Ureter (tissue), 1 donor: ENCODE data around the gene SYS1. TPM values are rescaled to one million over a fixed set of nuclear protein-coding genes. Genes with fewer than 3 reads are reported as not detected.

Experiments
- DNase-seq: peaks from one replicate; pipeline ENCODE4 v3.0.0-alpha.2; 2020; ENCODE audit warnings: low spot score
- total RNA-seq: library from RNA; stranded (reverse); gene quantifications from one replicate; pipeline ENCODE4 v1.2.4, GENCODE V29; 2023
- donor health status: DM: yes; HTN: yes; CAD: no.

Gene SYS1
- total RNA-seq, 1 donor from 2014 or later, result 28.8 TPM

DNA sequence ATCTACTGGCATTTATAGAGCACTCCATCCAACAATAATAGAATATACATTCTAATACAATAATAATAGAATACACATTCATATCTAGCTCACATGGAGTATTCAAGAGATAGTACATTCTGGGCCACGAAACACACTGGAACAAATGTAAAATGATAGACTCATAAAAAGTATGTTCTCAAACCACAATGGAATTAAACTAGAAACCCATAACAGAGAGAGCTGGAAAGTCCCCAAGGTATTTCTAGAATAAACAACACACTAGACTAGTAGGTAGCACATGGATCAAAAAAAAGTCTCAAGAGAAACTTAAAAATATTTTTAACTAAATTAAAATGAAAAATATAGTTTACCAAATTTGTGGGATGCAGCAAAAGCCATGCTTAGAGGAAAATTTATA lies 24.3 kb downstream of the SYS1 start:
- no peak for DNase-seq

DNA sequence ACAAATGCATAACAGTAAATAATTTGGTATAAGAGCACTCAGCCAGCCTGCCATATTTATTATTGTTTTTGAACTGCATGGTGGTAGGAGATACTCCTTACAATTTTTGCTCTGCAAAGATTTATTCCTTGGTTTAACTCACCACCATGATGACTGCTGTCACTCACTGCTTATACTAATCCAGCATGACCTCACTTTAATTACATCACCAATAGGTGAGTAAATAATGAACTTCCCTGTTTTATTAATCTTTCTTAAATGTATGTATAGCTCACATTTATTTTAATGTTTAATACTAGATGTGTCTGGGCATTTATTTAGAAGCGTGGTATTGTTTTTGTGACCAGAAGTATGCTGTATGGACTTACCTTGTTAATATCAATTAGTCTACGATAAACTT lies 28.0 kb downstream of the SYS1 start:
- DNase-seq, result no peak

DNA sequence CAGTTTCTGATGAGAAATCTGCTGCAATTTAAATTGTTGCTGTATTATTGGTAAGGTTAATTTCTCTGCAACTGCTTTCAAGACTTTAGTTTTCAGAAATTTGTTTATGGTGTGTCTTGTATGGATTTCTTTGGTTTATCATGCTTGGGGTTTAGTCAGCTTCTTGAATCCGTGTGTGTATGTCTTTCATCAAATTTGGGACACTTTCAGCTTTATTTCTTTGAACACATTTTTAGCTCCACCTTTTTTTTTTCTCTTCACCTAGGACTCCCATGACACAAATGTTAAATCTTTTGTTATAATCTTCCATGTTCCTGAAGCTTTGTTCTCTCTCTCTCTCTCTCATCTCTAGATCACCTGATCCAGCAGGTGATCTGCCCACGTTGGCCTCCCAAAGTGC lies 28.6 kb downstream of the SYS1 start:
- no peak for DNase-seq

DNA sequence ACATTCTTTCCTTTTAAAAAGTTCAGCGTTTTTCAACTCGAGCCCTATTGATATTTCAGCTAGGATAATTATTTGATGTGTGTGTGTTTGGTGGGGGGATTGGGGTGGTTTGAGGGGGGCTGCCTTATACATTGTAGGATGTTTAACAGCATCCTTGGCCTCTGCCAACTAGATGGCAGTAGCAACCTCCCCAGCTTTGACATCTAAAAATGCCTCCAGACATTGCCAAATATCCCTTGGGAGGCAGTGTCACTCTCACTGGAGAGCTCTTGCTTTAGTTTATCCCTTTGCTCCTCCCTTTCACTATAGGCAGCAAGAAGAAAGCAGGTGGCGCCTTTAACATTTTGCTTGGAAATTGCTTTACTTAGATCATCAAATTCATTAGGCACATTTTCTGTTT lies 29.8 kb downstream of the SYS1 start:
- DNase-seq, result no peak

DNA sequence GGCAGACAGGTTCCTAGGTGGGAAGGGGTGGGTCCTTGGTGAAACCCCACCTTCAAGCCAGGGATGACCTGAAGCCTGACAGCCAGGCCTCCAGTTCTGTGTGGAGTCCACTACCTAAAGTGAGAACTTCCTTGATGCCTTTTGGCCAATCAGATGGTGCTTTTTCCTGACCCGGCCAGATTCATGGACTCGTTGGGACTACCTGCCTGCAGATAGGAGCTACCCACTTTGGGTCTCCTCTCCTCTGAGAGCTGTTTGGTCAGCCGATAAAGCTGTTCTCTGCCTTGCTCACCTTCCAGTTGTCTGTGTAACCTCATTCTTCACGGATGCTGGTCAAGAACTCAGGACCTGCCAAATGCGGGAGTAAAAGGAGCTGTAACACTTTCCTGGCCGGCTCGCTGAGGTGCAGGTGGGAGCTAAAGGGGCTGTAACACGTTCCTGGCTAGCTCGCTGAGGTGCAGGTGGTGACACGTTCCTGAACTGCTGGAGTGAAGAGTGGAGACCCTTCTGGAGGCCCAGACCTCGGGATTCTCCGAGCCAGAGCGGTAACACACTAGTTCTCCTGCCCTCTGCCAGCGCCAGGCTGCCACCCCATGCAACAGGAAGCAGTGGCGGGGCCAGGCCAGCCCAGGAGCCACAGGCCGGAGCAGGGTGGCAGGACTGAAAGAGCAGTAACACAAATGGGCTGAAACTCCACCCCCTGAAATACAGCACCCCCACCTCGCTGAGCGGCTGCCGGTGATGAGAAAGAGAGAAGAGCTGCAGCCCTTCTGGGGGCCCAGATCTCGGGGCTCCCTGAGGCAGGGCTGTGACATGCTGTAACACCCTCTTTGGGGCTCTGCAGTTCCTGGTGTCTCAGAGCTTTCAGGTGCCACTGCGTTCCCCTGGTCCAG lies 31.5 kb downstream of the SYS1 start:
- no peak for DNase-seq

DNA sequence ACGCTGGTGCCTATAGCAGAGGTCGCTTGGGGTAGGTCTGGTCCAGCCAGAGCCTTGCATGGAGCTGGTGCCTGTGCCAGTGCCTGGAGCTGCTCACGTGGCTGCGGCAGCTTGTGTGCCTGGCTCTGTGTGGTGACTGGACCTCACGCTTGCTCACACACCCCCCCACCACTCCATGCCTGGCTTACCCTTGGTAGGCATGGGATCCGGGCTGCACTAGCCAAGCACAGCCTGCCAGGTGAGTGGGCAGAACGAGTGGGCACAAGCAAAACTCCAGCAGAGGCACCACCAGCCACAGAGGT lies 32.1 kb downstream of the SYS1 start:
- no peak for DNase-seq

DNA sequence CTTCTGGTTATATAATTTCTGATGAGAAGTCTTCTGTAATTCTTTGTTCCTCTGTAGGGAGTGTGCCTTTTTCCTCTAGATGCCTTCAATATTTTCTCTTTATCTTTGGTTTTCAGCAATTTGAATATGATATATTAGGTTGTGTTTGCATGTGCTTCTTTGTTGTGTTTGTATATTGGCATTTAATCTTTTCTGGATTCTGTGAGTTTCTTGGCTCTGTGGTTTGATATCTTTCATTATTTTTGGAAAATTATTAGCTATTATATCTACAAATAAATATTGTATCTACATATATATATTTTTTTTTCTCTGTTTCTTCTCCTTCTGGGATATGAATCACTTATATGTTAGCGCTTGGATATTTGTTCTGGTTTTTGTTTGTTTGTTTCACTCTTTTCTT lies 36.1 kb downstream of the SYS1 start:
- no peak for DNase-seq

DNA sequence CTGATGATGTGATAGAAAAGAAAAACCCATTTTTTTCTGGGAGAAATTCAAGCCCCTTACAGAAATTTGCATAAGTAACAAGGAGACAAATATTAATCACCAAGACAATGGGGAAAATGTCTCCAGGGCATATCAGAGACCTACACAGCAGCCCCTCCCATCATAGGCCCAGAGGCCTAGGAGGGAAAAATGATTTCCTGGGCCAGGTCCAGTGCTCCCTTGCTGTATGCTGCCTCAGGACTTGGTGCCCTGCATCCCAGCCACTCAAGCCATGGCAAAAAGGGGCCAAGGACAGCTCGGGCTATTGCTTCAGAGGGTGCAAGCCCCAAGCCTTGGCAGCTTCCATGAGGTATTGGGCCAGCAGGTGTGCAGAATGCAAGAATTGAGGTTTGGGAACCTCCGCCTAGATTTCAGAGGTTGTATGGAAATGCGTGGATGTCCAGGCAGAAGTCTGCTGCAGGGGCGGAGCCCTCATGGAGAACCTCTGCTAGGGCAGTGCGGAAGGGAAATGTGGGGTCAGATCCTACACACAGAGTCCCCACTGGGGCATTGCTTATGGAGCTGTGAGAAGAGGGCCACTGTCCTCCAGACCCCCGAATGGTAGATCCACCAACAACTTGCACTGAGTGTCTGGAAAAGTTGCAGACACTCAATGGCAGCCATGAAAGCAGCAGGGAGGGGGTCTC lies 37.5 kb downstream of the SYS1 start:
- DNase-seq, result no peak

DNA sequence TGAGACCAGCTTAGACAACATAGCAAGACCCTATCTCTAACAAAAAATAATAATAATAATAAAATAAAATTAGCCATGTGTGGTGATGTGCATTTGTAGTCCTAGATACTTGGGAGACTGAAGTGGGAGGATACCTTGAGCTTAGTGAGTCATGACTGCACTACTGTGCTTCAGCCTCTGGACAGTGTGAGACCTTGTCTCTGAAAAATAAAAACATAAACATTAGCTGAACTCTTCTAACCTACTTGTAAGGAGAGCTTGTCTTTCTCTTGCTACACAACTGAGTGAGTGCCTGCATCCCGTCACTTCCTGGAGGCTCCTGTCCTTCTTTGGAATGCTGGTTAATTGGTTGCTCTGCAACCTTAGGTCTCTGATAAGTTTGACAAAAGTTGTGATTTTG lies 40.0 kb downstream of the SYS1 start:
- no peak for DNase-seq

DNA sequence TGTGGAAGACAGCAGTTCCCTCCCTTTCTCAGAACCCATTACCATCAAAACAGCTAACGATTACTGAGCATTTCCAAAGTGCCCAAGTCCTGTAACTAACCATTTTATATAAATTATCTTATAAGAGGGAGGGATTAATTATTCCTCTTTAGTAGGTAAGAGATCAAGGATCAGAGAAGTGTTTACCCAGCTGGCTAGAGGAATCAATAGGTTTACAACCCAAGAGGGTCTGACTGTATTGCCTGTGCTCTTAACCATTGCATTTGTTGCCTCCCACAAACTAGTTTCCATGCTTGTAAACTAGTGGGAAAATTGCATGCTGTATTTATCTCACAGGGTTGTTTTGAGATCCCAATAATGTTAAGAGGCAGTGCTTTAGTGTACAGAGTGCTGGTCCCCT lies 41.5 kb downstream of the SYS1 start:
- no peak for DNase-seq

DNA sequence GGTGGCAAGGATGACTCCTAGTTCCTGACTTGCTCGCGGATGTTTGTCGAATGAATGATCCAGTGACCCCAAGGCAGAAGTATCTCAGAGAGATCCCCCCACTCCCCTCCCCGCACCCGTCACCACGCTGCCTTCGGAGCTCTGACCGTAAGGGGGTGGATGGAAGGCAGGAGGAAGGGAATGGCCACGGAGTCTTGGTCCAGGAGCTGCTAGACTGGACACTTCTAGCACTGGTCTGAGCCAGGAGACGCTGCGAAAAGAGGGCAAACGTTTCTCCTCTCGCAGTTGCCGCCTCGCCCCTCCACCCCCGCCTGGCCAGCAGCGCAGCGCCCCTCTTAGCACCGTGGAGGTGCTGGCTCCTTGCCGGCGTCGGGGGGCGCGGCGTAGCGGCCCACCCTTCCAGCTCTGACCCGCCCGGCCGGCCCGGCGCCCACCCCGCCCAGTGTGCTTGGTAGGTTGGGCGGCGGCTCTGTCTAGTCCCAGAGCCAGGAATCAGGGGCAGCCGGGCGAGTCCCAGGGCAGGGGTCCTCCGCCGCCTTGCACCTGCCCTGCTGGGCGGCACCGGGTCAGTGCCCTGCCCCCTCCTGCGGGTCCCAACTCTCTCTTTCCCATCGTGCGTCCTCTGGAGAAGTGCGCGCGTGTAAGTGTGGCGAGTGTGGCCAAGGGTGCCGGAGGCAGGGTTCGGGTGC lies 42.8 kb downstream of the SYS1 start:
- DNase-seq, result no peak

DNA sequence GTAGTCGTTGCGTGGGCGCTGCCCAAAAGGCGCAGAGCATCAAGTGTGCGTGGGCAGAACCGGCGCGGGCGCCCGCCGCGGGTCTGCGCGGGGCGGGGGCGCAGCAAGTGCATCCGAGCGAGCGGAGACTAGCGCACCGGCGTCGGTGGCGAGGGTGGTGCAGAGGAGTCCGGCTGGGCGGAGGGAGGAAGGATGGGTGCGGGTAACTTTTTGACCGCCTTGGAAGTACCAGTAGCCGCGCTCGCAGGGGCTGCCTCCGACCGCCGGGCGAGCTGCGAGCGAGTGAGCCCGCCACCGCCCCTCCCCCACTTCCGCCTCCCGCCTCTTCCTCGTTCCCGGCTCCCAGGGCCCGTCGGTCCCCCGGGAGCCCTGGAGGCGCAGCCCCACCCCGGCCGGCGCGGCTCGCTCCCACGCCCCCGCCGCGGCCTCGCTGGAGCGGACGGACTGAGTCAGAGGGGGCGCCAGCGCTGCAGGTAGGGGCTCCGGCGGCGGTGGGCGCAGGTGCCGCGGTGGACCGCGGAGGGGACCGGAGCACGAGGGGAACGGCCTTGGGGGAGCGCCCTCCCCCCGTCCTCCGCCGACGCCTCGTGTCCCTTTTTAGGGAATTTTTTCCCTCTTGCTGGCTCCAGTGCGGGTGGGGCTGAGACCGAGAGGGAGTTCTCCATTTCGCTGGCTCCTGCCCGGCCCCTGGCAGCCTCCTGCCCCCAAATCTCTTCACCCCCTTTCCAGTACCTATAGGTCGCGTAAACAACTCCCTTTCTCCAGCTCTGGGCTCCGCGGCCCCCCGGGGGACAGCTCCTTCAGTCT lies 43.5 kb downstream of the SYS1 start:
- peak; percentile 81 for DNase-seq

DNA sequence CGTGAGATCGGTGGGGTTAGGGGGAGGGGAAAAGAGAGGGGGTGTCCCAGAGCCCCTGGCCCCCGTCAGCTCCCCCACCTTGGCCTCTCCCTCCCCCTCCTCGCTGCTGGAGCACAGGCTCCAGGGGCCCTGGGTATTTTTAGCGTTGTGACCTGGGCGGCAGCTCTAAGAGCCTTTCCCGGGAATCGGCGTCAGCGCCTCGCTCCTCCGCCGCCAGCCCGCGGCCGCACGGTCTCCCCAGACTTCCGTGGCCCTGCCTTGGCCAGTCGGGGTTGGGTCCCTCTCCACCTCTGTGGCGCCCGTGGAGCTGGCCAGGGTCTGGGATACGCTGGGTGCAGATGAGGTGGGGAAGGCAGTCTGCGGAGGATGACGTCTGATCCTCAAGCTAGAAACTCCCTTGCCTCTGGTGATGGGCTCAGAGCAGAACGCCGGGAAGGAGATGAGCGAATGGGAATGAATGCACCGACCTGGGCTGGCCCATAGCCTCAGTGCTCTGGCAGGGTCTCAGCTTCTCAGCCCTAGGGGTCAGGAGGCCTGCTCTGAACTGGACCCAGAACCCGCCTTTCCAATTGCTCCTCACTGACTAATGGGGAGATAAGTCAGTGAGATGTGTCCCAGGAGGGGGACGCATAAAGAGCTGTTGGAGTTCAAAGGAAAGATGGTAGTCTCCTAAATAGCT lies 44.2 kb downstream of the SYS1 start:
- no peak for DNase-seq

DNA sequence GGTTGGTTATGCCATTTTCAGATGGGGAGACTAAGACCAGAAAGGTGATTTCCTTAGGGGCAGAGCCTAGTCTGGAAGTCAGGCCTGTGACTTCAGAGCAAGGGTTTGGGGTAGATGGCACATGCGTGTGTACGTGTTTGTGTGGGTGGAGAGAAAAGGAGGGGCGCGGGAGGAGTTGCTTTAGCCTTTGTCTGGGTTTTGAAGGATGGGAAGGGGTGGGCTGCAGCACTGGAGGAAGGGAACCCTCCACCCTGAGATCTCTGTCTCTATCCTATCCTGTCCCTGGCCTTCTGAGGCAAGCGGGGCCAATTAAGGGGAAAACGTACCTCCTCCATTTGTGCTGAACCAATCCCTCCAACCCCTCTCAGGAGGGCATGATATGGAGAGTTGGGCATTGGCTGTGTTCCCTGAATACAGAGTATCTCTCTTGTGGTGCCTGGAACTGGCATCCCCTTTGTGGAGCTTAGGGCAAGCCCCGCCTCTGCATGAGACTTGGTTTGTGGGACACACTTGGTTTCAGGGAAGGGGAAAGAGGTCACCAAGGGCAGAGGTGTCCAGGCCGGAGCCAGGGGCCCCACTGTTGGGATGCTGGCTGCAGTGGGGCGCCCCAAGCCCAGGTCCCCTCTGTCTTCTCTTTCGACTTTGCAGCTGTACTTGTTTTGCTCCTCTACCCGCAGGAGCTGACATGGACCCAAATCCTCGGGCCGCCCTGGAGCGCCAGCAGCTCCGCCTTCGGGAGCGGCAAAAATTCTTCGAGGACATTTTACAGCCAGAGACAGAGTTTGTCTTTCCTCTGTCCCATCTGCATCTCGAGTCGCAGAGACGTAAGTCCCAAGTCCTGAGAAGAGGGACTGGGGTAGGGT lies 45.1 kb downstream of the SYS1 start, which contains the start of gene DBNDD2:
Gene DBNDD2, plus strand, starts transcription at position 507 of the 863 bp plus-strand sequence. Its CDS starts 179 bp downstream, at position 686.
- no peak for DNase-seq

DNA sequence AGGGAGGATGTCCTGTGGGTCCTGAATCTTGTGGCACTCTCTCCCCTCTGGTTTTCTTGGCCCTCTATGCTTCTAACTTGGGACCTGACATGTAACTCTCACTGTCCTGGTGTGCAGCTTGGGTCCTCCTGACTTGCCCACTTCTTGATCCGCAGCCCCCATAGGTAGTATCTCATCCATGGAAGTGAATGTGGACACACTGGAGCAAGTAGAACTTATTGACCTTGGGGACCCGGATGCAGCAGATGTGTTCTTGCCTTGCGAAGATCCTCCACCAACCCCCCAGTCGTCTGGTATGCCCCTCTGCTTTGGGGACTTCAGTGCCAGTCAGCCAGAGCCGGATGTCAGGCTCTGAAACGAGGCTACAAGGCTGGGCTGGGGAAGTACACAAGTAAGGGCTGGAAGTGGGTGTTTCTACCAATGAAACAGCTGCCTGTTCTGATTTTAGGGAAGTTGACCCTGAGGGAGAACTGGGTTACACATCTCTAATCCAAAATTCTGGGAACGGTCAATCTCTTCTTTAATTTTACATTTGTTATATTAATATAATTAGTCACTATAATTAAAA lies 45.8 kb downstream of the SYS1 start:
- no peak for DNase-seq

DNA sequence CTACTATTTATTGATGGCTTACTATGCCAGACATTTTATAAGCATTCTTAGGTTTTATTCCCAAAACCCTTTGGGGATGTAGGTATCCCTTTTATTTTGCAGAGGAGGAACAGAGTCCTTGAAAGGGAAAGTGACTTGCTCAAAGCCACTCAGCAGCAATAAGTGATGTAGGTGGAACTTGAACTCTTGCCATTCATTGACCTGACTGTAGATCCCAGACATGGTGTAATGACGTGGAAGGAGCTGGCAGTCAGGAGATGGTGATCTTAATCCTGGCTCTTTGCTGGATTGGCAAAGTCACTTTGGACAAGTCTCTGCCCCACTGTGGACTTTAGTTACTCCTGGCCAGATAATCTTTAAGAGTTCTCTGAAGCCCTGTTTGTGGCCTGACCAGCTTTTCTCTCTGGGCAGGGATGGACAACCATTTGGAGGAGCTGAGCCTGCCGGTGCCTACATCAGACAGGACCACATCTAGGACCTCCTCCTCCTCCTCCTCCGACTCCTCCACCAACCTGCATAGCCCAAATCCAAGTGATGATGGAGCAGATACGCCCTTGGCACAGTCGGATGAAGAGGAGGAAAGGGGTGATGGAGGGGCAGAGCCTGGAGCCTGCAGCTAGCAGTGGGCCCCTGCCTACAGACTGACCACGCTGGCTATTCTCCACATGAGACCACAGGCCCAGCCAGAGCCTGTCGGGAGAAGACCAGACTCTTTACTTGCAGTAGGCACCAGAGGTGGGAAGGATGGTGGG lies 46.7 kb downstream of the SYS1 start:
- DNase-seq, result no peak

DNA sequence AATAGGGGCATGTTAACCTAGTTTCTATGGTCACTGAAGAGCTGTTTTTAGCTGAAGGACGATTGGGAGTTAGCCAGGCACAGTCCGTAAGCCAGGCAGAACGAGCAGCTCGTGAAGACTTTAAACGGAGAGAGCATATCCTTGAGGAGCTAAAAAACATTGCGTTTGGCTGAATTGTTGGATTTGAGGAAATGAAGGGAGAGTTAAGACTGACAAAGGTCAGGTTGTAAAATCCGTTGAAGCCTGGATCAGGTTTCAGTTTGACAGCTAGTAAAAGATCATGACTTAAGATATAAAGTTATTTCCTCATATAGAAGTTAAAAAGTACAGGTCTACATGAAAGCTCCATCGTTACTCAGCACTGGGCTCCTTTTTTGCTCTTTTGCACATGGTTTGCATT lies 47.9 kb downstream of the SYS1 start:
- DNase-seq, result no peak

DNA sequence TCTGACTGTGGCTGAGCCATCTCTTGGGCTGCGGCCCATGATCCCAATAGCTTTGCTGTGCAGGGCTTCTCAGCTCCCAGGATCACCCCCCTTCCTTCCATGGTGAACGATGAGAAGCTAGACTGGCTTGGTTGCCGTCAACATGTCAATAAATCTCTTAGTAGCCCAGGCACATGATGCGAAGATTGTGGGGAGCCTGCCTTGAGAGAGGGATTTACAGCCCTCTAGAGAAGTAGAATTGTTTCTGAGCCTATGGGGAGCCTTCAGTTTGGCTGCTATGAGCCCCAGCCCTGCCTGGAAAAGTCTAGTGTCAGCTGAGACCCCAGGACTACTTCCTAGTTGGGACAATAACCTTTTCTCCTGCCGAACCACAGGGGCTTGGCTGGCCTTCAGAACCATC lies 49.7 kb downstream of the SYS1 start:
- DNase-seq, result no peak

DNA sequence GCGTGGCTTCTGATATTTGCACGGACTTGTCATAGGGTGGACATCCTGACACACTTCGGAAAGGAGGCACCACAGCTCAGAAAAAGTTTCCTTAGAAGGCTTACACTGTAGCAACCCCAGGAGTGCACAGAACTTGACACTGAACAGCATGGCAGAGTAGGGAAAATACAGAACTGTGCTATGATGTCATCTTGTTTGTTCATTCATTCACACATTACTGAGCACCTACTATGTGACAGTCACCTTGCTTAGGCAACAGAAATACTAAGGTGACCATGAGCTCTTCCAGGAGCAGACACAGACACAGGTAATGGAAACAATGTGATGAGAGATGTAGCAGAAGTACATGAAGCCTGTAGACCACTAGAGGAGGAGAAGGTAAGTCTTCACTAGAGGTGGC lies 50.5 kb downstream of the SYS1 start:
- no peak for DNase-seq
